ENCODE measurements around the gene ST3GAL3.

DNA sequence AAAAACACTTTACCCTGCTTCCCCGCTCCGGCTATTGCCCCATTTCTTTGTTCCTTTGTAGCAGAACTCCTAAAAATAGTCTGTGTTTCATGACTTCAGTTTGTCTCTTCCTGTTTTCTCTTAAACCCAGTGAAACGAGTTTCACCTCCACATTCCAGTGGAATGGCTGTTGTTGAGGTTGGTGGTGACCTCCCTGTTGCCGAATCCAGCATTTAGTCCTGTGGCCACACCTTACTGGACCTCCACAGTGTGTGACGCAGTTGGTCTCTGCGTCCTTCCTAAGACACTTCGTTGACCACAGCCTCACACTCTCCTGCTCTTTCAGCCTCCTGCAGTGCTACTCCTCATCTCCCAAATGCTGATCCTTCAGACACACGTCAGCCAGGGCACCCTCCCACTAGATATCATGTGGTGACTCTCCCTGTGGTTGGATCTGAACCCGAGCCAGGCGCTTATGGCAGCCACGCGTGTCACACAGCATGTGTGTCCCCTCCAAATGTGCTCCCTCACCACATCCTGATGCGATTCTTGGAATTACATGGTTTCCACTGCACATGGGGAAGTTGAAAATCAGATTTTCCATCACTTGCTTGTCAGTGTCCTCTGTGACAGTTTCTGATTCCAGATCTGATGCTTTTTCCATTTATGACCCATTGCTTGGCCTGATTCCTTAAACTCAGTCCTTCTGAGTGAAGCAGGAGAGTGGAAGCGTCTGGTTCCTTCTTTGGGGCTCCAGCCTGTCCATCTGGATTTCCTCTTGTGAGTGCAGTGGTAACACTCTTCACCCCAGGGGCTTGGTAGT lies 127.1 kb downstream of the ST3GAL3 start:
- TF ChIP-seq, protein P1, sequence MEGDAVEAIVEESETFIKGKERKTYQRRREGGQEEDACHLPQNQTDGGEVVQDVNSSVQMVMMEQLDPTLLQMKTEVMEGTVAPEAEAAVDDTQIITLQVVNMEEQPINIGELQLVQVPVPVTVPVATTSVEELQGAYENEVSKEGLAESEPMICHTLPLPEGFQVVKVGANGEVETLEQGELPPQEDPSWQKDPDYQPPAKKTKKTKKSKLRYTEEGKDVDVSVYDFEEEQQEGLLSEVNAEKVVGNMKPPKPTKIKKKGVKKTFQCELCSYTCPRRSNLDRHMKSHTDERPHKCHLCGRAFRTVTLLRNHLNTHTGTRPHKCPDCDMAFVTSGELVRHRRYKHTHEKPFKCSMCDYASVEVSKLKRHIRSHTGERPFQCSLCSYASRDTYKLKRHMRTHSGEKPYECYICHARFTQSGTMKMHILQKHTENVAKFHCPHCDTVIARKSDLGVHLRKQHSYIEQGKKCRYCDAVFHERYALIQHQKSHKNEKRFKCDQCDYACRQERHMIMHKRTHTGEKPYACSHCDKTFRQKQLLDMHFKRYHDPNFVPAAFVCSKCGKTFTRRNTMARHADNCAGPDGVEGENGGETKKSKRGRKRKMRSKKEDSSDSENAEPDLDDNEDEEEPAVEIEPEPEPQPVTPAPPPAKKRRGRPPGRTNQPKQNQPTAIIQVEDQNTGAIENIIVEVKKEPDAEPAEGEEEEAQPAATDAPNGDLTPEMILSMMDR (conservative IDR thresholded peaks at IDR 0.05): no peak
- no peak for TF ChIP-seq EZH2 (IDR thresholded peaks at IDR 0.05; ENCODE audit: low read depth)

All from PC-9 (cell line).